CD8-positive, alpha-beta memory T cell (primary cell): ENCODE results near the gene GLOD5. TPM values are rescaled to one million over a fixed set of nuclear protein-coding genes. Genes with fewer than 3 reads are reported as not detected.

Source experiments
- CTCF ChIA-PET: fragments of 350-600 bp; sonication (Branson Sonifier 250); formaldehyde crosslinking; loops from one replicate; lab custom pipeline; 2021; ENCODE audit warnings: antibody characterized with exemption; lab: Charles Lee
- POLR2A ChIA-PET: fragments of 350-600 bp; sonication (Branson Sonifier 250); formaldehyde crosslinking; loops from one replicate; lab custom pipeline; 2021; ENCODE audit warnings: antibody characterized with exemption; lab: Charles Lee
- DNase-seq, 5 donors: peaks; one replicate each; pipeline versions ENCODE4 v3.0.0 to v3.0.0-alpha.2; 2020 to 2022; ENCODE audit warnings: mixed read lengths in 1 of 5
- H3K27ac ChIP-seq: one replicate; pipeline ENCODE4 v1.7.0; 2013; ENCODE audit warnings: low read depth, mild to moderate bottlenecking, low read length, moderate library complexity
- H3K27me3 ChIP-seq: 2 replicates; pipeline ENCODE4 v1.7.0; 2013; ENCODE audit warnings: low read length, mild to moderate bottlenecking; ENCODE audit not compliant: insufficient read depth, poor library complexity, severe bottlenecking
- H3K36me3 ChIP-seq: 2 replicates; pipeline ENCODE4 v1.7.0; 2013; ENCODE audit warnings: mild to moderate bottlenecking, low read length, moderate library complexity; ENCODE audit not compliant: insufficient read depth
- H3K4me1 ChIP-seq: 2 replicates; pipeline ENCODE4 v1.7.0; 2013; ENCODE audit warnings: mild to moderate bottlenecking, low read length, moderate library complexity; ENCODE audit not compliant: insufficient read depth
- H3K4me3 ChIP-seq: 2 replicates; pipeline ENCODE4 v1.7.0; 2013; ENCODE audit warnings: mild to moderate bottlenecking, low read length
- H3K9me3 ChIP-seq: 2 replicates; pipeline ENCODE4 v1.7.0; 2013; ENCODE audit warnings: mild to moderate bottlenecking, low read length
- H3K27ac Mint-ChIP-seq, 8 donors: one replicate each; pipeline ENCODE4 v1.8.0; 2020 to 2021; ENCODE audit warnings: mixed read lengths in 8 of 8, mild to moderate bottlenecking in 6 of 8, inconsistent platforms in 3 of 8, moderate library complexity in 3 of 8
- H3K27me3 Mint-ChIP-seq, 2 donors: one replicate each; pipeline ENCODE4 v1.8.0; 2020 to 2021; ENCODE audit warnings: mixed read lengths in 2 of 2, mild to moderate bottlenecking in 1 of 2, moderate library complexity in 1 of 2
- H3K36me3 Mint-ChIP-seq, 3 donors: one replicate each; pipeline ENCODE4 v1.8.0; 2020 to 2021; ENCODE audit warnings: mixed read lengths in 3 of 3, inconsistent platforms in 1 of 3, mild to moderate bottlenecking in 1 of 3
- H3K4me1 Mint-ChIP-seq, 3 donors: one replicate each; pipeline ENCODE4 v1.8.0; 2020 to 2021; ENCODE audit warnings: mixed read lengths in 3 of 3, inconsistent platforms in 1 of 3, mild to moderate bottlenecking in 1 of 3
- H3K4me3 Mint-ChIP-seq, 7 donors: one replicate each; pipeline ENCODE4 v1.8.0; 2020 to 2021; ENCODE audit warnings: mixed read lengths in 7 of 7, mild to moderate bottlenecking in 6 of 7, moderate library complexity in 4 of 7, inconsistent platforms in 2 of 7
- H3K9me3 Mint-ChIP-seq, 5 donors: one replicate each; pipeline ENCODE4 v1.8.0; 2020 to 2022; ENCODE audit warnings: mixed read lengths in 5 of 5, mild to moderate bottlenecking in 3 of 5, moderate library complexity in 2 of 5, inconsistent platforms in 1 of 5
- polyA plus RNA-seq: library from polyadenylated mRNA; unstranded; fragments of 300-500 nt; fragmentation: Illumina TruSeq; gene quantifications from one replicate; pipeline ENCODE4 v1.2.3, GENCODE V29; 2021
- total RNA-seq, 2 experiments: library from RNA; stranded (reverse); gene quantifications; one replicate each; pipeline ENCODE4 v1.2.3, GENCODE V29; 2021

GLOD5 gene
- total and polyA plus RNA-seq, 3 experiments from 2014 or later: not detected

- Mint-ChIP-seq H3K27ac (peak overlapping the region; percentile 94 to 99 (median 96)), H3K36me3 (peaks cover 0 to 3% (median 0%) of the 10 kb centered on the region in 3 donors), H3K4me3 (peak overlapping the region; percentile 90 to 96 (median 93)), H3K4me1 (peaks cover 17 to 23% (median 18%) of the 10 kb centered on the region in 3 donors), H3K27me3 (peaks cover 0 to 7% of the 10 kb centered on the region in 2 donors), H3K9me3 (peaks cover 0 to 2% (median 0%) of the 10 kb centered on the region in 5 donors)
- Histone ChIP-seq H3K27me3 (no peaks in the 10 kb centered on the region), H3K9me3 (no peaks in the 10 kb centered on the region), H3K4me3 (peak overlapping the region; percentile 66), H3K36me3 (no peaks in the 10 kb centered on the region), H3K27ac (peak overlapping the region; percentile 86), H3K4me1 (peaks cover 17% of the 10 kb centered on the region)
- DNase-seq: no peak
- CTCF ChIA-PET: interaction anchor here (1.3 kb wide), 1 partner anchor 64 kb away, joined by 5 read pairs; the partner anchor contains the start of gene HDAC6
- POLR2A ChIA-PET: interaction anchor here (0.8 to 1.6 kb wide), 7 partner anchors 17 to 164 kb away, joined by 3 to 22 read pairs (median 7); partner anchors contain the start of genes HDAC6, PQBP1, RBM3 and TIMM17B
Measured at GRCh38 chrX:48737940-48738339, 23.6 kb upstream of the GLOD5 start.

DNA sequence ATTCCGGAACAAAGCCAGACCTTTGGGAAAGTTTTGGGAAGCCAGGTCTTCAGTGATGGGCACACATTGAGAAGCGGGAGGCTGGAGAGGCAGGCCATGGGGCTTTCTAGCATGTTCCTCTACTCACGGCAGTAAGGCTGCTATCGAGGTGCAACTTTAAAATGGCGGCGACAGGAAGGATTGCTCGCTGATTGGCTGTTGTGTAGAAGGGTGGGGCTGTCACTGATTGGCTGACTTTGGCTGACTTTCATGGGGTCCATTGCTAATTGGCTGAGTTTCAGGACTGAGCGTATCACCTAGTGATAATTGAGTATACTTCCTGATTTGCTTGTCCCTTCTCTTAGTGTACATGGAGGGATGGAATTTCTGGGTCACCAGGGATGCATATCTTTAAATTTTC lies 19.7 kb upstream of the GLOD5 start:
- H3K27me3 Mint-ChIP-seq: peaks cover 0 to 11% of the 10 kb centered on the region in 2 donors
- no peaks in the 10 kb centered on the region for H3K27me3 ChIP-seq
- no peaks in the 10 kb centered on the region for H3K36me3 ChIP-seq
- POLR2A ChIA-PET: no interaction called here
- CTCF ChIA-PET: no interaction called here
- no peak for DNase-seq
- no peaks in the 10 kb centered on the region for H3K9me3 Mint-ChIP-seq
- peak overlapping the region in 2 of 8 donors; percentile 11 to 24 for H3K27ac Mint-ChIP-seq
- H3K9me3 ChIP-seq: no peaks in the 10 kb centered on the region
- H3K36me3 Mint-ChIP-seq: peaks cover 0 to 3% (median 0%) of the 10 kb centered on the region in 3 donors
- no peak overlapping the region for H3K27ac ChIP-seq
- H3K4me3 ChIP-seq: no peak overlapping the region
- peaks cover 9 to 11% (median 10%) of the 10 kb centered on the region in 3 donors for H3K4me1 Mint-ChIP-seq
- H3K4me1 ChIP-seq: peaks cover 11% of the 10 kb centered on the region
- no peak overlapping the region for H3K4me3 Mint-ChIP-seq

GRCh38 chrX:48745222-48745621 lies 16.3 kb upstream of the GLOD5 start:
- ChIA-PET POLR2A (no interaction called here), CTCF (no interaction called here)
- no peaks in the 10 kb centered on the region for H3K4me1 ChIP-seq
- peak overlapping the region in 1 of 7 donors; percentile 35 for H3K4me3 Mint-ChIP-seq
- no peaks in the 10 kb centered on the region for H3K27me3 ChIP-seq
- H3K4me3 ChIP-seq: no peak overlapping the region
- H3K9me3 ChIP-seq: no peaks in the 10 kb centered on the region
- DNase-seq: no peak
- peaks cover 0 to 10% of the 10 kb centered on the region in 2 donors for H3K27me3 Mint-ChIP-seq
- H3K9me3 Mint-ChIP-seq: no peaks in the 10 kb centered on the region
- no peaks in the 10 kb centered on the region for H3K36me3 ChIP-seq
- no peaks in the 10 kb centered on the region for H3K36me3 Mint-ChIP-seq
- no peak overlapping the region for H3K27ac Mint-ChIP-seq
- H3K4me1 Mint-ChIP-seq: no peaks in the 10 kb centered on the region
- H3K27ac ChIP-seq: no peak overlapping the region

DNA sequence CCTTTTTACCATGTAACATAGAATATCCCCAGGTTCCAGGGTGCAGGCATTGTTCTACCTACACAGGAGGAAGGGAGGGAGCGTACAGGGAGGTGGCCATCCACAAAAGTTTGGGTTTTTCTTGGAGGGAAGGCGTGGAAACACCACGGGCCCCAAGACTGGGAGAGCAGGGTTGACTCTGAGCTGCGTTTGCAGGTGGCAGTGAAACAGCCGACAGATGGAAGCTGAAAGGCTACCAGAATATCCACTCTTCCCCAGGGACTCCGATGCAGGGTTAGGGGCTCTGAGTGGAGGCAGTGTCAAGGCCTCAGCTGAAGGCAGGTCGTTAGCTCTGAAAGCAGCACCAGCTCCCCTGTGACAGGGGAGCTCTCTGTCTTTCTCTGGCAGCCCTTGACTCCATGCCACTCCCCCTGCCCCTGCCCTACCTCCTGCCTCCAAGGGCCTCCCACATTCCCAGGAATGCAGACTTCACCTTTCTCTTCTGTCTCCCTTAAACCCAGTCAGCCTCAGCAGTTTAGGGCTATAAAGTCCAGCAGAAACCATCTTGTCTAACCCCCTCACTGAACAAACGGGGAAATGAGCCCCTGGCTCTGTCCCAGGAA lies 14.0 kb upstream of the GLOD5 start:
- no peaks in the 10 kb centered on the region for H3K36me3 ChIP-seq
- CTCF ChIA-PET: no interaction called here
- H3K4me1 Mint-ChIP-seq: peaks cover 0 to 5% (median 0%) of the 10 kb centered on the region in 3 donors

GRCh38 chrX:48749182-48749581 lies 12.4 kb upstream of the GLOD5 start:
- H3K9me3 ChIP-seq: no peaks in the 10 kb centered on the region
- H3K27me3 ChIP-seq: no peaks in the 10 kb centered on the region
- H3K36me3 ChIP-seq: no peaks in the 10 kb centered on the region
- Mint-ChIP-seq H3K27ac (no peak overlapping the region), H3K4me1 (peaks cover 0 to 5% (median 0%) of the 10 kb centered on the region in 3 donors), H3K27me3 (peaks cover 0 to 4% of the 10 kb centered on the region in 2 donors), H3K36me3 (no peaks in the 10 kb centered on the region), H3K9me3 (no peaks in the 10 kb centered on the region), H3K4me3 (no peak overlapping the region)
- no peak overlapping the region for H3K4me3 ChIP-seq
- no peak for DNase-seq
- no peaks in the 10 kb centered on the region for H3K4me1 ChIP-seq
- ChIA-PET POLR2A (no interaction called here), CTCF (no interaction called here)
- no peak overlapping the region for H3K27ac ChIP-seq

More for the DNA sequence above, 14.0 kb upstream of the GLOD5 start:
- no peaks in the 10 kb centered on the region for H3K27me3 ChIP-seq
- no peaks in the 10 kb centered on the region for H3K9me3 Mint-ChIP-seq
- H3K27ac Mint-ChIP-seq: no peak overlapping the region
- peaks cover 0 to 5% of the 10 kb centered on the region in 2 donors for H3K27me3 Mint-ChIP-seq
- H3K4me3 ChIP-seq: no peak overlapping the region
- no peaks in the 10 kb centered on the region for H3K4me1 ChIP-seq
- DNase-seq: no peak
- POLR2A ChIA-PET: no interaction called here
- H3K27ac ChIP-seq: no peak overlapping the region
- H3K9me3 ChIP-seq: no peaks in the 10 kb centered on the region
- no peak overlapping the region for H3K4me3 Mint-ChIP-seq
- no peaks in the 10 kb centered on the region for H3K36me3 Mint-ChIP-seq

GRCh38 chrX:48751343-48751742 lies 10.2 kb upstream of the GLOD5 start:
- Mint-ChIP-seq H3K27ac (no peak overlapping the region), H3K9me3 (no peaks in the 10 kb centered on the region)
- CTCF ChIA-PET: no interaction called here

GRCh38 chrX:48752498-48752897 lies 9.0 kb upstream of the GLOD5 start:
- no peak overlapping the region for H3K4me3 Mint-ChIP-seq
- no peak for DNase-seq
- ChIA-PET CTCF (no interaction called here), POLR2A (no interaction called here)
- no peaks in the 10 kb centered on the region for H3K9me3 Mint-ChIP-seq
- H3K27me3 Mint-ChIP-seq: peaks cover 0 to 1% of the 10 kb centered on the region in 2 donors
- Histone ChIP-seq H3K4me1 (no peaks in the 10 kb centered on the region), H3K9me3 (no peaks in the 10 kb centered on the region), H3K4me3 (no peak overlapping the region), H3K27ac (no peak overlapping the region), H3K27me3 (no peaks in the 10 kb centered on the region), H3K36me3 (no peaks in the 10 kb centered on the region)
- no peak overlapping the region for H3K27ac Mint-ChIP-seq
- no peaks in the 10 kb centered on the region for H3K36me3 Mint-ChIP-seq
- H3K4me1 Mint-ChIP-seq: peaks cover 0 to 5% (median 0%) of the 10 kb centered on the region in 3 donors

More at GRCh38 chrX:48751343-48751742, 10.2 kb upstream of the GLOD5 start:
- POLR2A ChIA-PET: interaction anchor here (0.7 kb wide), 1 partner anchor 89 kb away, joined by 3 read pairs; no protein-coding TSS in a partner anchor
- H3K36me3 ChIP-seq: no peaks in the 10 kb centered on the region
- Mint-ChIP-seq H3K4me3 (no peak overlapping the region), H3K4me1 (peaks cover 0 to 5% (median 0%) of the 10 kb centered on the region in 3 donors), H3K36me3 (no peaks in the 10 kb centered on the region), H3K27me3 (peaks cover 0 to 1% of the 10 kb centered on the region in 2 donors)
- no peak overlapping the region for H3K4me3 ChIP-seq
- no peaks in the 10 kb centered on the region for H3K4me1 ChIP-seq
- no peaks in the 10 kb centered on the region for H3K27me3 ChIP-seq
- DNase-seq: no peak
- no peaks in the 10 kb centered on the region for H3K9me3 ChIP-seq
- no peak overlapping the region for H3K27ac ChIP-seq

DNA sequence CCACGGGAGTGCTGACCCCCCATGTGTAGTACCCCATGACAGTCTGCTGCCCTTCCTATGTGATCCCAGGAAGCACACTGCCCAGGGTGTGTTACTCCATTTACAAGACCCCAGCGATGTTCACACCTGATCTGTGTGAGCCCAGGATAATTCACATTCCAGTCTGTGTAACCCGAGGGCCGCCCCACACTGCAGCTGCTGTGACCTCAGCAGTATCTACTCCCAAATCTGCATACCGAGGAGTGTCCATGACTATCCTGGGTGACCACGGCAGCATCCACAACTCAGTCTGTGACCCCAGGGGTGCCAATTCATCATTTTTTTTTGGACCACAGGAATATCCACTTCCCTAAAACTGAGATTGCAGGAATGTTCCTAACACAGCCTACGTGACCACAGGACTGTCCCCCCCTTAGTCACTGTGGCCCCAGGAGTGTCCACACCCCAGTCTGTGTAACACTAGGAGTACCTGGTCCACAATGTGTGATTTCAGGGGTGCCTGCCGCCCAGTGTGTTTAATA lies 7.8 kb upstream of the GLOD5 start:
- Mint-ChIP-seq H3K27ac (no peak overlapping the region), H3K4me1 (peaks cover 0 to 5% (median 0%) of the 10 kb centered on the region in 3 donors), H3K4me3 (no peak overlapping the region), H3K36me3 (no peaks in the 10 kb centered on the region), H3K9me3 (no peaks in the 10 kb centered on the region), H3K27me3 (peaks cover 0 to 3% of the 10 kb centered on the region in 2 donors)
- Histone ChIP-seq H3K9me3 (no peaks in the 10 kb centered on the region), H3K4me1 (no peaks in the 10 kb centered on the region), H3K36me3 (no peaks in the 10 kb centered on the region), H3K4me3 (no peak overlapping the region), H3K27me3 (no peaks in the 10 kb centered on the region), H3K27ac (no peak overlapping the region)
- ChIA-PET POLR2A (no interaction called here), CTCF (no interaction called here)
- DNase-seq: no peak
